LNCAP (cell line): Measurements from ENCODE around the gene PIP5K1B.

Source experiments
- TF ChIP-seq, protein P1 (sequence below): fragments of 450-650 bp; IDR thresholded peaks from 2 replicates; pipeline ENCODE4 v1.5.1; 2017; ENCODE audit warnings: mild to moderate bottlenecking

Gene PIP5K1B

GRCh38 chr9:68709291-68710110 is 4.5 kb downstream of the PIP5K1B start:
- TF ChIP-seq, protein P1, sequence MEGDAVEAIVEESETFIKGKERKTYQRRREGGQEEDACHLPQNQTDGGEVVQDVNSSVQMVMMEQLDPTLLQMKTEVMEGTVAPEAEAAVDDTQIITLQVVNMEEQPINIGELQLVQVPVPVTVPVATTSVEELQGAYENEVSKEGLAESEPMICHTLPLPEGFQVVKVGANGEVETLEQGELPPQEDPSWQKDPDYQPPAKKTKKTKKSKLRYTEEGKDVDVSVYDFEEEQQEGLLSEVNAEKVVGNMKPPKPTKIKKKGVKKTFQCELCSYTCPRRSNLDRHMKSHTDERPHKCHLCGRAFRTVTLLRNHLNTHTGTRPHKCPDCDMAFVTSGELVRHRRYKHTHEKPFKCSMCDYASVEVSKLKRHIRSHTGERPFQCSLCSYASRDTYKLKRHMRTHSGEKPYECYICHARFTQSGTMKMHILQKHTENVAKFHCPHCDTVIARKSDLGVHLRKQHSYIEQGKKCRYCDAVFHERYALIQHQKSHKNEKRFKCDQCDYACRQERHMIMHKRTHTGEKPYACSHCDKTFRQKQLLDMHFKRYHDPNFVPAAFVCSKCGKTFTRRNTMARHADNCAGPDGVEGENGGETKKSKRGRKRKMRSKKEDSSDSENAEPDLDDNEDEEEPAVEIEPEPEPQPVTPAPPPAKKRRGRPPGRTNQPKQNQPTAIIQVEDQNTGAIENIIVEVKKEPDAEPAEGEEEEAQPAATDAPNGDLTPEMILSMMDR = no peak

DNA sequence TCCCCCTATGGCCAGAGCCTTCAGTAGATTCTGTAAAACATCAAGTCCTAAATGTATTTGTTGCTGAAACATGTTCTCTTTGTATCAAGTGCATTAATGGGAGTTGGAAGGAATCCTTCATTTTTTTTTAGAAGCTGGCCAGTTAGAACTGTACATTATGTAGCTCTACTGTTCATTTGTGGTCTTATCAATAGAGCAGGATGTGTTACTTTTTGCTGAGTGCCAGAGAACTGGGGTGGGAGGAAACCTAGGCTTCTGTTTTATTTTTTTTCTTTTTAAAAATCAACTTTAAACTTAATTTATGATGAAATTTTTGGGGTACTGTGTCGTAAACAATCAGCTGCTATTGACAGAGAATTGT is 5.1 kb downstream of the PIP5K1B start:
- TF ChIP-seq, protein P1 = no peak

DNA sequence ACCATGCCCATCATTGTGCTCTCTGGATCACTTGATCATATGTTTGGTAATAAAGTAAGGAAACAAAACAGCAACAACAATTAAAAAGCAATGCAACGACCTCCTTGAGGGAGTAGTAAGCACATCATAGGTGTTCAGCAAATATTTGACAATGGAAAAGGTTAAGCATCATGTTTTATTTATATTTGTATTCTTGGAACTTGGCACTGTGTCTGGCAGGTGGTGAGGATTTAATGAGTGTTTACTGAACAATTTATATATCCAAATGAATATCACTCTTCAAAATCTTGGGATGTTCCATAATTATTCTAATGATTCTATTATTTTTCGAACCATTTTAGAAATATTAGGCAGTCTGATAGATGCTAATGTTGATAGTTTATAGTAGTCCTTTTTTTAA is 6.2 kb downstream of the PIP5K1B start:
- TF ChIP-seq, protein P1 = no peak

GRCh38 chr9:68711932-68712331 is 6.9 kb downstream of the PIP5K1B start:
- TF ChIP-seq, protein P1 = no peak

DNA sequence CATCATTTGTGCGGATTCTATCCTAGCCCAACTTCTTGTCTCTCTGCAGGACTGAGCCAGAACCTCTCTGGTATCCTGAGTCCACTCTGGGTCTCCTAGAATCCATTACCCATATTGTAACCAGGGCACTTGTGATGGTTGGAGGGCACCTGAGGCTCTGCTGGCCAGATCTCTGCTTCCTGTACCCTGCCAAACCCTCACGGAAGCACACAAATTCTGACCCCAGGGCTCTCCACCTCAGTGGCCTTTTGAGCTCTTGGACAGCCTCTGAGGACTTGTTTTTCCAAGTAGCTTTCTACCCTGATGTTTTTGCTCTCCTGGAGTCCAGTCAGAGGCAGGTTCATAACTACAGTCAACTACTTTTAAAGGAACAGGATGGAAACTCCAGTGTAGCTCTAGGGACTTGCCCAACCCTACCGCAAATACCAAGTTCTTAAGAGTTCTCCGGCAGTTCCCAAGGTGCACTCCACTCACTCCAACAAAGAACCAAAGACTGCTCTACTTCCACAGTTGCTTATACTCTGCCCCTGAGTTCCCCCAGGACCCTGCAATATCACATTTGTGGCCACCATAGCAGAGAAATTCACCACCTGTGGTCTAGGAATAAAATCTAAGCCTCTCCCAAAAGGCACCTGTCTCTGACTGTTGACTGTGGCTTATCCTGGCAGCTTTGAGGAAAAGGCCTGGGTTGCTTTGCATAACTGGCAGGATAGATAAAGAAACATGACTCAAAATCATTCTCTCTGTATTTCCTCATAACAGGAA is 9.6 kb downstream of the PIP5K1B start:
- TF ChIP-seq, protein P1 = no peak

DNA sequence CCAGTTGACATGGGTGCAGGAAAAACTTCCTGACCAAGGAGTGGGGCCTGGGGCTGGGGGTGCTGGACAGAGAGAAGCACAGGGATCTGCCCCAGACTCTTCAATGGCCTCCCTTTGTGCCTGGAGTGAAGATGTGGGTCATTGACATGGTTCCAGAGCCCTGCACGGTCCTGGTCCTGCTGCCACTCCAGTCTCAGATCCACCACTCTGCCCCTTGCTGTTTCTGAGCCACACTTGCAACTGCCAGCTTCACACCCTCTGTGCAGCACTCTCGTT is 10.1 kb downstream of the PIP5K1B start:
- TF ChIP-seq, protein P1 = no peak

GRCh38 chr9:68717552-68718443 is 12.8 kb downstream of the PIP5K1B start:
- TF ChIP-seq, protein P1 = no peak
